ENCODE results near the gene ABCA13. TPM values are rescaled to one million over a fixed set of nuclear protein-coding genes. Genes with fewer than 3 reads are reported as not detected.

ABCA13 gene
- total RNA-seq, 1 donor from 2014 or later, result not detected

DNA sequence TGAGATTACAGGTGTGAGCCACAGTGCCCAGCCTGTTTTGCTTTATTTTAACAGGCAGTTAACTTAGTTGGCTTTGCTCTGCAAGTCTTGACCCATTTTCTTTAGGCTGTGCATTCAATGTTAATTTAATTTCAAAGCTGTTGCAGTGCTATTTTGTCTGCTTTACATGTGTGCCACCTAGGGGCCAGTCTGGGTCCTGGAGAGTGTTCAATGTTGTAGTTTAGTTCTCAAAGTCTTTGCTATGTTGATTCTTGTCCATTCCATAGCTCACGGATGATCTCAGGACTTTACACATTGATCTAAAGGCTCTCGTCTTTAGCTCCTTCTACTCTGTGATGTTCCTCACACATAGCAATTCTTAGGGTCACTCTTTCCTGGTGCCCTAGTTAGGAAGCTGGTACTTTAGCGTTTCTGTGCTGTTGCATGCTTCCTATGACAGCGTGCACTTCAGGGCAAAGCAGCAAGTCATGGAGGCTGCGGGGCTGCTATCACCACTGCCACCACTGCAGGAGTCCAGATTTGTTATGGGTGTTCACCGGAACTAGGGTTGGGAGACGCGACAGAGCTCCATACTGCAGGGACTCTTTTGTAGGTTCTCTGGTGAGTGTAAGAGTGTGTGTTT, 16.4 kb upstream of the ABCA13 start:
- H3K4me3 ChIP-seq, result no peak overlapping the region
- Mint-ChIP-seq H3K4me1 (peaks cover 21% of the 10 kb centered on the region), H3K9me3 (peaks cover 8% of the 10 kb centered on the region), H3K4me3 (no peak overlapping the region), H3K36me3 (no peaks in the 10 kb centered on the region), H3K27me3 (ENCODE audit: insufficient read depth, low read depth) (peaks cover 4% of the 10 kb centered on the region), H3K27ac (no peak overlapping the region)
- DNase-seq (ENCODE audit: low spot score), result peak; percentile 31
- TF ChIP-seq, protein P1, sequence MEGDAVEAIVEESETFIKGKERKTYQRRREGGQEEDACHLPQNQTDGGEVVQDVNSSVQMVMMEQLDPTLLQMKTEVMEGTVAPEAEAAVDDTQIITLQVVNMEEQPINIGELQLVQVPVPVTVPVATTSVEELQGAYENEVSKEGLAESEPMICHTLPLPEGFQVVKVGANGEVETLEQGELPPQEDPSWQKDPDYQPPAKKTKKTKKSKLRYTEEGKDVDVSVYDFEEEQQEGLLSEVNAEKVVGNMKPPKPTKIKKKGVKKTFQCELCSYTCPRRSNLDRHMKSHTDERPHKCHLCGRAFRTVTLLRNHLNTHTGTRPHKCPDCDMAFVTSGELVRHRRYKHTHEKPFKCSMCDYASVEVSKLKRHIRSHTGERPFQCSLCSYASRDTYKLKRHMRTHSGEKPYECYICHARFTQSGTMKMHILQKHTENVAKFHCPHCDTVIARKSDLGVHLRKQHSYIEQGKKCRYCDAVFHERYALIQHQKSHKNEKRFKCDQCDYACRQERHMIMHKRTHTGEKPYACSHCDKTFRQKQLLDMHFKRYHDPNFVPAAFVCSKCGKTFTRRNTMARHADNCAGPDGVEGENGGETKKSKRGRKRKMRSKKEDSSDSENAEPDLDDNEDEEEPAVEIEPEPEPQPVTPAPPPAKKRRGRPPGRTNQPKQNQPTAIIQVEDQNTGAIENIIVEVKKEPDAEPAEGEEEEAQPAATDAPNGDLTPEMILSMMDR (IDR thresholded peaks at IDR 0.05), result peak; percentile 62
- TF ChIP-seq EZH2phosphoT487 (IDR thresholded peaks at IDR 0.05) (no peak), EZH2 (IDR thresholded peaks at IDR 0.05) (no peak)
- no peak overlapping the region for H3K4me2 ChIP-seq
- H2AFZ ChIP-seq (replicated peaks), result no peak overlapping the region
- no peak overlapping the region for H3K9ac ChIP-seq
- H3K9me3 ChIP-seq (ENCODE audit: low read depth), result no peaks in the 10 kb centered on the region
- no peak overlapping the region for H3K27ac ChIP-seq
- no peaks in the 10 kb centered on the region for H3K79me2 ChIP-seq (ENCODE audit: low read depth)
- peaks cover 21% of the 10 kb centered on the region for H3K4me1 ChIP-seq
- H3K27me3 ChIP-seq, result no peaks in the 10 kb centered on the region
- H3F3A ChIP-seq (ENCODE audit: low read depth), result no peaks in the 10 kb centered on the region
- H3K36me3 ChIP-seq, result no peaks in the 10 kb centered on the region
- no peaks in the 10 kb centered on the region for H4K20me1 ChIP-seq (ENCODE audit: low read depth)

DNA sequence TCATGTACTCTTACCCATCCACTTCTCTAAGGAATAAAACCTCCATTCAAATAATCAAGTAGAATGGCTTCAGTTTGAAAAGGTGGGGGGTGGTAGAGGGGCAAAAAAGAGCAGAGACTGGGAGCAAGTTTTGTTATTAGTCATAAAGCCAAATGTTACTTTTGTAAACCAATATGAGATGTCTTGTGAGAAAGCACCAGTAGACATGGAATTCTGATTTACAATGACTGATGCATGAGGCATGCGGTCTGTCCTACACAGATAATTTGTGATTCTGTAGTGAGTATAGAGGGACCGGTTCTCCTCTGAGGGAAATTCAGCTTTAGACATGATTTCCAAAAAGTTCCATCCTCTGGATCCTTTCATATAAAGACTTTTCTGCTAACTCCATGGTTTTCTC, 12.9 kb upstream of the ABCA13 start:
- Histone ChIP-seq H3K27ac (no peak overlapping the region), H3K36me3 (no peaks in the 10 kb centered on the region), H2AFZ (replicated peaks) (no peak overlapping the region), H3K79me2 (ENCODE audit: low read depth) (no peaks in the 10 kb centered on the region), H3K4me1 (peaks cover 21% of the 10 kb centered on the region), H3K27me3 (no peaks in the 10 kb centered on the region), H3F3A (ENCODE audit: low read depth) (no peaks in the 10 kb centered on the region), H3K9ac (no peak overlapping the region), H4K20me1 (ENCODE audit: low read depth) (no peaks in the 10 kb centered on the region), H3K4me2 (peak overlapping the region; percentile 25), H3K9me3 (ENCODE audit: low read depth) (no peaks in the 10 kb centered on the region), H3K4me3 (no peak overlapping the region)
- H3K36me3 Mint-ChIP-seq, result no peaks in the 10 kb centered on the region
- H3K4me3 Mint-ChIP-seq, result no peak overlapping the region
- H3K4me1 Mint-ChIP-seq, result peaks cover 21% of the 10 kb centered on the region
- H3K27ac Mint-ChIP-seq, result peak overlapping the region; percentile 11
- H3K27me3 Mint-ChIP-seq (ENCODE audit: insufficient read depth, low read depth), result peaks cover 7% of the 10 kb centered on the region
- TF ChIP-seq EZH2phosphoT487 (IDR thresholded peaks at IDR 0.05) (no peak), EZH2 (IDR thresholded peaks at IDR 0.05) (no peak)
- TF ChIP-seq, protein P1 (IDR thresholded peaks at IDR 0.05), result no peak
- DNase-seq (ENCODE audit: low spot score), result no peak
- peaks cover 15% of the 10 kb centered on the region for H3K9me3 Mint-ChIP-seq

DNA sequence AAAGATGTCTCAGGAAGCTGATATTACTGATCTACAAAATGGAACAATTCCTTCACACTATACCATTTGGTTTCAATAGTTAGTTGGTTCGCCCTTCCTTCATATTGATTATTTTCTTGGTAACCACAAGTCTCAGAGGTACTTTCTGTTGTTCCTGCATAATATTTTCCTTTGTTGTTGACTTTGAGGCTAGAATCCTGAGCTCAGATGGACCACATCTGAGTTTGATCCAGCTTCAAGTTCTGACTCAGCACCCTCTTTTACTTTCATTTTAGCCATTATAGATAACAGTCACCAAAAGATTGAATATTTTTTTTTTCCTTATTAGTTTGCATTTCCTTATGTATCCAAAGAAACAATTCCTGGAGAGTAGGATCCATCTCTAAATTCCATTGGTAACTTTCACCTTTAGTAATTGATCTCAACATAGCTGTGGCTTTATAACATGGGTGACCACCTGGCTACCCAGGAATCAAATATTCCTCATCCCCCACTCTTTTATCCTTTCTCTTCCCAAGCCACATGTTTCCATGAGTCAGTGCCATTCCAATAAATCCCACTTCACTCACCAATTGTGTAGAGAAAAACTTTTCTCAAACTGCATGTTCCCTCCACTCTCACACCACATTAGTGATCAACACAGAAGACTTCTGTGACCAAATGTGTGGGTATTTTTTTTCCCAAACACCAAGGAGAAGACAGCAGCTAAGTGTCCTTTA, 9.7 kb upstream of the ABCA13 start:
- no peak overlapping the region for H3K4me2 ChIP-seq
- no peaks in the 10 kb centered on the region for H3K36me3 Mint-ChIP-seq
- H4K20me1 ChIP-seq (ENCODE audit: low read depth), result no peaks in the 10 kb centered on the region
- H3K27me3 Mint-ChIP-seq (ENCODE audit: insufficient read depth, low read depth), result peaks cover 7% of the 10 kb centered on the region
- no peak overlapping the region for H3K9ac ChIP-seq
- H3K4me3 ChIP-seq, result no peak overlapping the region
- H3K27ac ChIP-seq, result no peak overlapping the region
- no peak overlapping the region for H3K4me3 Mint-ChIP-seq
- H3K27me3 ChIP-seq, result no peaks in the 10 kb centered on the region
- H3K9me3 ChIP-seq (ENCODE audit: low read depth), result no peaks in the 10 kb centered on the region
- H3K36me3 ChIP-seq, result no peaks in the 10 kb centered on the region
- no peak overlapping the region for H3K27ac Mint-ChIP-seq
- H3K4me1 Mint-ChIP-seq, result peaks cover 18% of the 10 kb centered on the region
- no peaks in the 10 kb centered on the region for H3K79me2 ChIP-seq (ENCODE audit: low read depth)
- H3K9me3 Mint-ChIP-seq, result peaks cover 28% of the 10 kb centered on the region
- no peak overlapping the region for H2AFZ ChIP-seq (replicated peaks)
- H3K4me1 ChIP-seq, result peaks cover 21% of the 10 kb centered on the region
- DNase-seq (ENCODE audit: low spot score), result no peak
- no peak for TF ChIP-seq EZH2 (IDR thresholded peaks at IDR 0.05)
- no peak for TF ChIP-seq EZH2phosphoT487 (IDR thresholded peaks at IDR 0.05)
- TF ChIP-seq, protein P1 (IDR thresholded peaks at IDR 0.05), result no peak
- no peaks in the 10 kb centered on the region for H3F3A ChIP-seq (ENCODE audit: low read depth)

Data from neural progenitor cell (in vitro differentiated cells).